Gastroesophageal sphincter (tissue), 4 donors: ENCODE results near the gene NCBP2. TPM values are rescaled to one million over a fixed set of nuclear protein-coding genes. Genes with fewer than 3 reads are reported as not detected.

ENCODE experiments used
- ATAC-seq: fragments of 150-250 bp; one replicate; pipeline ENCODE4 v1.9.1; 2016; ENCODE audit warnings: mild to moderate bottlenecking, moderate library complexity
- H3K27ac ChIP-seq, 4 donors: fragments of 200-600 bp; sonication (generic) in 3 of 4; 1 replicate in 3 of 4; 2 replicates in 1 of 4; pipeline ENCODE4 v1.5.1; 2016 to 2019
- H3K27me3 ChIP-seq: fragments of 200-600 bp; sonication (generic); one replicate; pipeline ENCODE4 v1.5.1; 2019
- H3K36me3 ChIP-seq, 2 donors: fragments of 200-600 bp; sonication (generic); one replicate each; pipeline ENCODE4 v1.5.1; 2019; ENCODE audit warnings: control low read depth in 1 of 2
- H3K4me1 ChIP-seq, 3 donors: fragments of 200-600 bp; sonication (generic); 1 replicate in 2 of 3; 2 replicates in 1 of 3; pipeline ENCODE4 v1.5.1; 2016 to 2019; ENCODE audit warnings: control low read depth in 2 of 3
- H3K4me3 ChIP-seq, 2 donors: fragments of 200-600 bp; sonication (generic); one replicate each; pipeline ENCODE4 v1.5.1; 2019; ENCODE audit warnings: mild to moderate bottlenecking in 1 of 2, moderate library complexity in 1 of 2
- H3K9me3 ChIP-seq, 3 donors: fragments of 200-600 bp; sonication (generic); one replicate each; pipeline ENCODE4 v1.5.1; 2017 to 2019; ENCODE audit warnings: control low read depth in 2 of 3
- CTCF ChIP-seq, 4 experiments: fragments of 200-600 bp in 2 of 4; fragments of 450-650 bp in 2 of 4; sonication (generic) in 1 of 4; IDR thresholded peaks; one replicate each; pipeline ENCODE4 v1.5.1; 2017 to 2019; ENCODE audit warnings: antibody characterized with exemption in 4 of 4, mild to moderate bottlenecking in 2 of 4, moderate library complexity in 2 of 4
- EP300 ChIP-seq: sonication (generic); formaldehyde crosslinking; IDR thresholded peaks from one replicate; pipeline ENCODE4 v1.6.1; 2017; ENCODE audit warnings: antibody characterized with exemption, mild to moderate bottlenecking
- POLR2A ChIP-seq, 2 donors: fragments of 450-650 bp; IDR thresholded peaks; one replicate each; pipeline ENCODE4 v1.6.1; 2017; ENCODE audit warnings: antibody characterized with exemption in 2 of 2, mild to moderate bottlenecking in 2 of 2, moderate library complexity in 1 of 2
- POLR2AphosphoS5 ChIP-seq: sonication (generic); formaldehyde crosslinking; IDR thresholded peaks from one replicate; pipeline ENCODE4 v1.6.1; 2017; ENCODE audit warnings: antibody characterized with exemption
- WGBS, 2 donors: methylation state at CpG; one replicate each; pipeline ENCODE4 v1.1.5; 2018; ENCODE audit warnings: low coverage in 1 of 2; 5-methylcytosine and 5-hydroxymethylcytosine counted together
- total RNA-seq, 4 donors: library from RNA; depleted of rRNA; stranded (reverse); fragments of >200 nt; gene quantifications; one replicate each; pipeline ENCODE4 v1.1.0, GENCODE V29; 2016

The NCBP2 gene
- total RNA-seq, 4 donors from 2014 or later, result 46.8 to 53.2 (median 49.7) TPM

- H3K27ac ChIP-seq, result no peak overlapping the region
- no peaks in the 10 kb centered on the region for H3K36me3 ChIP-seq
- ATAC-seq, result no peak
- no peaks in the 10 kb centered on the region for H3K4me1 ChIP-seq
- no peak for TF ChIP-seq EP300
- no peak for TF ChIP-seq POLR2A (IDR thresholded peaks at IDR 0.05)
- no peak for TF ChIP-seq POLR2AphosphoS5
- no peak for TF ChIP-seq CTCF (IDR thresholded peaks at IDR 0.05)
- WGBS, 2 donors, result 20 to 46% methylated on average over 2 to 3 of the region's 12 CpGs
- peaks cover 9% of the 10 kb centered on the region for H3K27me3 ChIP-seq
- H3K9me3 ChIP-seq, result no peaks in the 10 kb centered on the region
- no peak overlapping the region for H3K4me3 ChIP-seq
Observed at GRCh38 chr3:196988241-196989029, 46.1 kb upstream of the NCBP2 start.

- WGBS, 2 donors, result 53 to 80% methylated on average over 2 to 6 of the region's 10 CpGs
Observed at GRCh38 chr3:196987022-196987421, 44.7 kb upstream of the NCBP2 start.

GRCh38 chr3:196985954-196986885, 43.9 kb upstream of the NCBP2 start:
- H3K9me3 ChIP-seq, result no peaks in the 10 kb centered on the region
- H3K4me3 ChIP-seq, result no peak overlapping the region
- H3K4me1 ChIP-seq, result no peaks in the 10 kb centered on the region
- H3K27ac ChIP-seq, result no peak overlapping the region
- no peaks in the 10 kb centered on the region for H3K36me3 ChIP-seq
- peaks cover 9% of the 10 kb centered on the region for H3K27me3 ChIP-seq
- no peak for ATAC-seq
- no peak for TF ChIP-seq POLR2AphosphoS5
- TF ChIP-seq POLR2A (IDR thresholded peaks at IDR 0.05), result no peak
- TF ChIP-seq EP300, result no peak
- TF ChIP-seq CTCF (IDR thresholded peaks at IDR 0.05), result no peak
- WGBS, 2 donors, result 81 to 87% methylated on average over 6 to 7 of the region's 9 CpGs

More at GRCh38 chr3:196987022-196987421, 44.7 kb upstream of the NCBP2 start:
- no peak overlapping the region for H3K27ac ChIP-seq
- no peaks in the 10 kb centered on the region for H3K9me3 ChIP-seq
- no peak for ATAC-seq
- no peak for TF ChIP-seq EP300
- TF ChIP-seq POLR2A (IDR thresholded peaks at IDR 0.05), result no peak
- no peaks in the 10 kb centered on the region for H3K36me3 ChIP-seq
- H3K4me1 ChIP-seq, result no peaks in the 10 kb centered on the region
- peaks cover 9% of the 10 kb centered on the region for H3K27me3 ChIP-seq
- H3K4me3 ChIP-seq, result no peak overlapping the region

- H3K4me3 ChIP-seq, result no peak overlapping the region
- ATAC-seq, result no peak
- no peaks in the 10 kb centered on the region for H3K9me3 ChIP-seq
- WGBS, 2 donors, result 90% methylated on average over 2 of the region's 6 CpGs; no CpG with 5 or more reads in 1 of the 2 donors
- peaks cover 9% of the 10 kb centered on the region for H3K27me3 ChIP-seq
- TF ChIP-seq CTCF (IDR thresholded peaks at IDR 0.05) (no peak), POLR2AphosphoS5 (no peak), POLR2A (IDR thresholded peaks at IDR 0.05) (no peak), EP300 (no peak)
- H3K27ac ChIP-seq, result no peak overlapping the region
- H3K4me1 ChIP-seq, result no peaks in the 10 kb centered on the region
- H3K36me3 ChIP-seq, result no peaks in the 10 kb centered on the region
Observed at GRCh38 chr3:196985298-196985697, 43.0 kb upstream of the NCBP2 start.

GRCh38 chr3:196983186-196983585, 40.9 kb upstream of the NCBP2 start:
- no peak overlapping the region for H3K27ac ChIP-seq
- H3K4me1 ChIP-seq, result peaks cover 0 to 8% (median 0%) of the 10 kb centered on the region in 3 donors
- H3K36me3 ChIP-seq, result no peaks in the 10 kb centered on the region
- TF ChIP-seq POLR2A (IDR thresholded peaks at IDR 0.05), result no peak
- no peak for TF ChIP-seq POLR2AphosphoS5
- no peak for TF ChIP-seq CTCF (IDR thresholded peaks at IDR 0.05)
- no peak for TF ChIP-seq EP300
- ATAC-seq, result no peak
- no peaks in the 10 kb centered on the region for H3K9me3 ChIP-seq
- H3K27me3 ChIP-seq, result peaks cover 11% of the 10 kb centered on the region
- no peak overlapping the region for H3K4me3 ChIP-seq
- 50 to 56% methylated on average over 1 of the region's 1 CpG for WGBS, 2 donors
